ENCODE results near the gene PPP2CA.
"Not testable (repeated sequence)": the region's sequence is repeated elsewhere in the genome, so short reads cannot be mapped to it uniquely, and the experiment has no call there.

Gene PPP2CA

GRCh38 chr5:134225780-134226440 lies at the start of gene PPP2CA:
PPP2CA (minus strand) TSS chr5:134226073; CDS start chr5:134225861, 212 bp downstream.
- DNase-seq (ENCODE audit: low read depth, low spot score): peak; percentile 87
- H3K27ac ChIP-seq: peak within 1 kb of the TSS; percentile 98

GRCh38 chr5:134273642-134274395 lies 47.9 kb upstream of the PPP2CA start:
- DNase-seq (ENCODE audit: low read depth, low spot score): peak; percentile 27
- peak overlapping the region; percentile 60 for H3K27ac ChIP-seq

- H3K27ac ChIP-seq: no peak overlapping the region
- DNase-seq (ENCODE audit: low read depth, low spot score): no peak
Measured at GRCh38 chr5:134271059-134271458, 45.2 kb upstream of the PPP2CA start.

GRCh38 chr5:134268919-134269318 lies 43.0 kb upstream of the PPP2CA start:
- DNase-seq (ENCODE audit: low read depth, low spot score): no peak
- no peak overlapping the region for H3K27ac ChIP-seq

GRCh38 chr5:134268019-134268601 lies 42.2 kb upstream of the PPP2CA start:
- no peak for DNase-seq (ENCODE audit: low read depth, low spot score)
- no peak overlapping the region for H3K27ac ChIP-seq

GRCh38 chr5:134267366-134268018 lies 41.6 kb upstream of the PPP2CA start:
- DNase-seq (ENCODE audit: low read depth, low spot score): no peak
- H3K27ac ChIP-seq: no peak overlapping the region

GRCh38 chr5:134263801-134264200 lies 37.9 kb upstream of the PPP2CA start:
- H3K27ac ChIP-seq: no peak overlapping the region
- DNase-seq (ENCODE audit: low read depth, low spot score): no peak

- H3K27ac ChIP-seq; DNase-seq (ENCODE audit: low read depth, low spot score): not testable (repeated sequence)
Measured at GRCh38 chr5:134262629-134263028, 36.8 kb upstream of the PPP2CA start.

- no peak overlapping the region for H3K27ac ChIP-seq
- no peak for DNase-seq (ENCODE audit: low read depth, low spot score)
Measured at GRCh38 chr5:134258896-134259295, 33.0 kb upstream of the PPP2CA start.

GRCh38 chr5:134257176-134257575 lies 31.3 kb upstream of the PPP2CA start:
- DNase-seq (ENCODE audit: low read depth, low spot score): no peak
- H3K27ac ChIP-seq: no peak overlapping the region

GRCh38 chr5:134255418-134256150 lies 29.7 kb upstream of the PPP2CA start:
- peak overlapping the region; percentile 53 for H3K27ac ChIP-seq
- DNase-seq (ENCODE audit: low read depth, low spot score): no peak

- not testable (repeated sequence) for DNase-seq (ENCODE audit: low read depth, low spot score)
- H3K27ac ChIP-seq: peak overlapping the region; percentile 76
Measured at GRCh38 chr5:134253368-134254153, 27.7 kb upstream of the PPP2CA start.

GRCh38 chr5:134252671-134253070 lies 26.8 kb upstream of the PPP2CA start:
- H3K27ac ChIP-seq: peak overlapping the region; percentile 76
- DNase-seq (ENCODE audit: low read depth, low spot score): peak; percentile 63

GRCh38 chr5:134250949-134251348 lies 25.1 kb upstream of the PPP2CA start:
- no peak for DNase-seq (ENCODE audit: low read depth, low spot score)
- H3K27ac ChIP-seq: peak overlapping the region; percentile 97

- no peak for DNase-seq (ENCODE audit: low read depth, low spot score)
- H3K27ac ChIP-seq: peak overlapping the region; percentile 97
Measured at GRCh38 chr5:134249469-134250379, 23.9 kb upstream of the PPP2CA start.

GRCh38 chr5:134248256-134248655 lies 22.4 kb upstream of the PPP2CA start:
- no peak for DNase-seq (ENCODE audit: low read depth, low spot score)
- H3K27ac ChIP-seq: peak overlapping the region; percentile 97

GRCh38 chr5:134247428-134248224 lies 21.8 kb upstream of the PPP2CA start:
- DNase-seq (ENCODE audit: low read depth, low spot score): no peak
- H3K27ac ChIP-seq: peak overlapping the region; percentile 97

Data from epithelial cell of prostate (primary cell).